H1 (cell line): ENCODE results near the gene JMJD7. TPM values are rescaled to one million over a fixed set of nuclear protein-coding genes. Genes with fewer than 3 reads are reported as not detected.

ENCODE experiments used
- CTCF ChIA-PET: fragments of 300-600 bp; sonication (Branson Sonifier 250); formaldehyde crosslinking; loops from one replicate; lab custom pipeline; 2021; ENCODE audit not compliant: partially characterized antibody; lab: Charles Lee
- POLR2A ChIA-PET: fragments of 300-600 bp; sonication (Branson Sonifier 250); formaldehyde crosslinking; loops from one replicate; lab custom pipeline; 2021; ENCODE audit warnings: inconsistent platforms; ENCODE audit not compliant: partially characterized antibody; lab: Charles Lee
- DNase-seq, 2 experiments: peaks; one replicate each; pipeline versions ENCODE4 v3.0.0 to v3.0.0-alpha.2; 2010 to 2022; ENCODE audit warnings: low spot score in 2 of 2, low read depth in 1 of 2, mixed read lengths in 1 of 2
- FAIRE-seq: peaks from 2 replicates; lab custom pipeline; 2011; peaks lifted over from hg19 to GRCh38; lab: Jason Lieb, UNC
- H2AFZ ChIP-seq: 2 replicates; pipeline ENCODE4 v1.8.1; 2012; ENCODE audit warnings: low read length, inconsistent platforms
- H2AK5ac ChIP-seq: 2 replicates; pipeline ENCODE4 v1.6.1; 2013; ENCODE audit warnings: low read depth, low read length
- H2BK120ac ChIP-seq: replicated peaks from 2 replicates; pipeline ENCODE3; 2013; ENCODE audit warnings: low read depth, low read length, inconsistent platforms
- H2BK12ac ChIP-seq: 2 replicates; pipeline ENCODE4 v1.6.1; 2013; ENCODE audit warnings: low read depth, low read length
- H2BK15ac ChIP-seq: 2 replicates; pipeline ENCODE4 v1.6.1; 2013; ENCODE audit warnings: low read length
- H2BK20ac ChIP-seq: 2 replicates; pipeline ENCODE4 v1.6.1; 2013; ENCODE audit warnings: low read length
- H2BK5ac ChIP-seq: 2 replicates; pipeline ENCODE4 v1.6.1; 2013; ENCODE audit warnings: low read depth, low read length
- H3K14ac ChIP-seq: 2 replicates; pipeline ENCODE4 v1.6.1; 2013; ENCODE audit warnings: inconsistent platforms; ENCODE audit not compliant: insufficient read length
- H3K18ac ChIP-seq: 2 replicates; pipeline ENCODE4 v1.6.1; 2013; ENCODE audit warnings: low read length; ENCODE audit errors: extremely low read depth
- H3K23ac ChIP-seq: 2 replicates; pipeline ENCODE4 v1.6.1; 2013; ENCODE audit warnings: inconsistent platforms; ENCODE audit not compliant: insufficient read length
- H3K23me2 ChIP-seq: 2 replicates; pipeline ENCODE4 v1.6.1; 2013; ENCODE audit warnings: low read depth, low read length
- H3K27ac ChIP-seq: 2 replicates; pipeline ENCODE4 v1.6.1; 2011; ENCODE audit warnings: low read depth, low read length, inconsistent platforms
- H3K27me3 ChIP-seq, 4 experiments: replicated peaks in 1 of 4; 1 replicate in 1 of 4; 2 replicates in 3 of 4; pipeline versions ENCODE4 v1.6.1 to v1.8.1; 2011 to 2013; ENCODE audit warnings: low read length in 3 of 4, mild to moderate bottlenecking in 3 of 4, inconsistent platforms in 2 of 4, mixed read lengths in 2 of 4, moderate library complexity in 1 of 4; ENCODE audit not compliant: control insufficient read depth in 3 of 4, insufficient read depth in 3 of 4; ENCODE audit errors: extremely low read depth in 1 of 4
- H3K36me3 ChIP-seq, 4 experiments: 2 replicates each; pipeline versions ENCODE4 v1.6.1 to v1.8.1; 2011 to 2013; ENCODE audit warnings: mild to moderate bottlenecking in 4 of 4, low read length in 3 of 4, moderate library complexity in 2 of 4, control low read depth in 1 of 4, inconsistent platforms in 1 of 4; ENCODE audit not compliant: insufficient read depth in 4 of 4, control insufficient read depth in 2 of 4
- H3K4ac ChIP-seq: replicated peaks from 2 replicates; pipeline ENCODE3; 2013; ENCODE audit warnings: low read length, low read depth, mixed read lengths, inconsistent platforms; ENCODE audit not compliant: insufficient read length
- H3K4me1 ChIP-seq, 4 experiments: replicated peaks in 1 of 4; 1 replicate in 1 of 4; 2 replicates in 3 of 4; pipeline versions ENCODE4 v1.6.1 to v1.8.1; 2011 to 2013; ENCODE audit warnings: low read length in 3 of 4, inconsistent platforms in 2 of 4, mixed read lengths in 1 of 4; ENCODE audit not compliant: insufficient read depth in 4 of 4, control insufficient read depth in 3 of 4
- H3K4me2 ChIP-seq, 2 experiments: 2 replicates each; pipeline versions ENCODE4 v1.6.1 to v1.8.1; 2011 to 2013; ENCODE audit warnings: low read depth in 2 of 2, low read length in 2 of 2, control low read depth in 1 of 2, inconsistent platforms in 1 of 2, mild to moderate bottlenecking in 1 of 2; ENCODE audit not compliant: insufficient read depth in 1 of 2
- H3K4me3 ChIP-seq, 4 experiments: fragments of 200-600, 300-600 bp in 1 of 4; sonication (generic), shearing (Covaris generic), sonication (Bioruptor Twin) in 1 of 4; 2 replicates each; pipeline versions ENCODE4 v1.5.1 to v1.8.1; 2011 to 2016; ENCODE audit warnings: low read length in 4 of 4, low read depth in 3 of 4, control low read depth in 2 of 4, inconsistent platforms in 2 of 4, mild to moderate bottlenecking in 2 of 4, mixed read lengths in 1 of 4, moderate library complexity in 1 of 4; ENCODE audit not compliant: insufficient read depth in 2 of 4; ENCODE audit errors: extremely low read depth in 1 of 4
- H3K56ac ChIP-seq: replicated peaks from 2 replicates; pipeline ENCODE3; 2013; ENCODE audit warnings: low read depth, mild to moderate bottlenecking, mixed read lengths, low read length, inconsistent platforms; ENCODE audit not compliant: insufficient read length
- H3K79me1 ChIP-seq: 2 replicates; pipeline ENCODE4 v1.6.1; 2013; ENCODE audit warnings: low read depth, low read length, control low read depth
- H3K79me2 ChIP-seq, 2 experiments: 2 replicates each; pipeline versions ENCODE4 v1.6.1 to v1.8.1; 2012 to 2013; ENCODE audit warnings: low read length in 2 of 2, mild to moderate bottlenecking in 2 of 2, inconsistent platforms in 1 of 2; ENCODE audit not compliant: insufficient read depth in 2 of 2, control insufficient read depth in 1 of 2
- H3K9ac ChIP-seq, 4 experiments: replicated peaks in 1 of 4; 1 replicate in 1 of 4; 2 replicates in 3 of 4; pipeline versions ENCODE4 v1.6.1 to v1.8.1; 2011 to 2013; ENCODE audit warnings: low read depth in 3 of 4, low read length in 3 of 4, control low read depth in 2 of 4, mild to moderate bottlenecking in 2 of 4, moderate library complexity in 2 of 4, inconsistent platforms in 1 of 4; ENCODE audit errors: extremely low read depth in 1 of 4
- H3K9me3 ChIP-seq, 2 experiments: 2 replicates each; pipeline versions ENCODE4 v1.6.1 to v1.8.1; 2012 to 2013; ENCODE audit warnings: mild to moderate bottlenecking in 2 of 2, moderate library complexity in 2 of 2, control low read depth in 1 of 2, inconsistent platforms in 1 of 2, low read depth in 1 of 2, low read length in 1 of 2, mixed read lengths in 1 of 2; ENCODE audit not compliant: insufficient read depth in 2 of 2
- H4K20me1 ChIP-seq, 2 experiments: replicated peaks in 1 of 2; 2 replicates each; pipeline versions ENCODE3 to v1.8.1; 2011 to 2013; ENCODE audit warnings: inconsistent platforms in 2 of 2, low read length in 2 of 2, mild to moderate bottlenecking in 1 of 2; ENCODE audit not compliant: insufficient read depth in 2 of 2, control insufficient read depth in 1 of 2
- H4K5ac ChIP-seq: 2 replicates; pipeline ENCODE4 v1.6.1; 2013; ENCODE audit warnings: low read length, low read depth, mixed read lengths, inconsistent platforms; ENCODE audit not compliant: insufficient read length
- H4K8ac ChIP-seq: 2 replicates; pipeline ENCODE4 v1.8.0; 2013; ENCODE audit warnings: mild to moderate bottlenecking, moderate library complexity, low read length, inconsistent platforms; ENCODE audit not compliant: insufficient read depth; ENCODE audit errors: extremely low read depth
- H4K91ac ChIP-seq: replicated peaks from 2 replicates; pipeline ENCODE3; 2013; ENCODE audit warnings: low read length, mixed read lengths, inconsistent platforms; ENCODE audit not compliant: insufficient read length
- CBX5 ChIP-seq: fragments of 300-800, 300-1000 bp; sonication (generic); IDR thresholded peaks from 2 replicates; pipeline ENCODE4 v1.7.1; 2016; ENCODE audit warnings: antibody characterized with exemption, low read length, low read depth
- E2F6 ChIP-seq: IDR thresholded peaks from 2 replicates; pipeline ENCODE4 v1.6.1; 2012; ENCODE audit warnings: inconsistent platforms
- EGR1 ChIP-seq: IDR thresholded peaks from 2 replicates; pipeline ENCODE4 v1.6.1; 2011; ENCODE audit warnings: low read depth, low read length, borderline replicate concordance
- EP300 ChIP-seq, 2 experiments: IDR thresholded peaks; 1 replicate in 1 of 2; 2 replicates in 1 of 2; pipeline ENCODE4 v1.6.1; 2011 to 2012; ENCODE audit warnings: low read depth in 2 of 2, low read length in 2 of 2, mild to moderate bottlenecking in 2 of 2, borderline replicate concordance in 1 of 2, inconsistent platforms in 1 of 2, moderate library complexity in 1 of 2
- FOSL1 ChIP-seq: IDR thresholded peaks from 2 replicates; pipeline ENCODE4 v1.6.1; 2011; ENCODE audit warnings: mild to moderate bottlenecking, low read depth, low read length, moderate library complexity; ENCODE audit not compliant: insufficient read depth
- GABPA ChIP-seq: IDR thresholded peaks from 2 replicates; pipeline ENCODE4 v1.6.1; 2011; ENCODE audit warnings: mild to moderate bottlenecking, low read length, moderate library complexity, borderline replicate concordance; ENCODE audit not compliant: insufficient read depth
- HDAC6 ChIP-seq: IDR thresholded peaks from one replicate; pipeline ENCODE4 v1.7.1; 2012; ENCODE audit warnings: low read depth, mild to moderate bottlenecking, inconsistent platforms, low read length, moderate library complexity
- KDM4A ChIP-seq: IDR thresholded peaks from one replicate; pipeline ENCODE4 v1.7.1; 2012; ENCODE audit warnings: low read depth, mild to moderate bottlenecking, moderate library complexity, low read length, inconsistent platforms; ENCODE audit not compliant: severe bottlenecking
- PHF8 ChIP-seq: fragments of 200-600 bp; sonication (generic); conservative IDR thresholded peaks from 2 replicates; pipeline ENCODE4 v1.7.1; 2012; ENCODE audit warnings: low read depth, mild to moderate bottlenecking, inconsistent platforms, low read length, moderate library complexity
- RXRA ChIP-seq: IDR thresholded peaks from 2 replicates; pipeline ENCODE4 v1.6.1; 2011; ENCODE audit warnings: low read depth, mild to moderate bottlenecking, low read length, moderate library complexity; ENCODE audit not compliant: insufficient read depth
- SP1 ChIP-seq: IDR thresholded peaks from 2 replicates; pipeline ENCODE4 v1.6.1; 2011; ENCODE audit warnings: low read depth, low read length
- WGBS, 2 experiments: shearing (Covaris generic) in 1 of 2; methylation state at CpG; one replicate each; pipeline versions ENCODE4 v1.1.6 to v1.1.7; 2013 to 2015; ENCODE audit warnings: low lambda C conversion rate in 2 of 2, mixed read lengths in 2 of 2, inconsistent platforms in 1 of 2, low coverage in 1 of 2, missing lambda C conversion rate in 1 of 2; ENCODE audit not compliant: insufficient replicate concordance in 2 of 2, insufficient coverage in 1 of 2, insufficient read length in 1 of 2; ENCODE audit errors: extremely low coverage in 1 of 2, missing lambda C conversion rate in 1 of 2; 5-methylcytosine and 5-hydroxymethylcytosine counted together
- polyA plus RNA-seq, 7 experiments: library from polyadenylated mRNA; depleted of rRNA in 3 of 7; stranded (reverse) in 5 of 7; unstranded in 2 of 7; fragments of >200 nt in 5 of 7; fragments of 200-250 nt in 2 of 7; gene quantifications; 1 replicate in 5 of 7; 2 replicates in 1 of 7; 4 replicates in 1 of 7; pipeline versions ENCODE4 v1.2.1 to v1.2.3, GENCODE V29; 2011 to 2013; ENCODE audit warnings: missing spikeins in 2 of 7, mixed read lengths in 2 of 7
- total RNA-seq: library from RNA; stranded (reverse); fragmentation: NEBNext Ultra II Directional; extraction: Animal tissue kit (Norgen Biotek cat#: 25700); gene quantifications from 2 replicates; pipeline ENCODE4 v1.2.1, GENCODE V29; 2021

JMJD7 gene
- total and polyA plus RNA-seq, 2 of the 8 experiments (the other 6 are each of a cell fraction or from before 2014, with no cell fraction given) = 15.0 to 20.0 TPM

GRCh38 chr15:41861736-41862356 is 34.0 kb downstream of the JMJD7 start:
- Histone ChIP-seq H2AFZ (no peak overlapping the region), H3K23me2 (no peaks in the 10 kb centered on the region), H2BK12ac (no peak overlapping the region), H3K79me2 (no peaks in the 10 kb centered on the region), H3K36me3 (no peaks in the 10 kb centered on the region), H3K23ac (no peak overlapping the region), H3K4me3 (no peak overlapping the region), H4K5ac (no peak overlapping the region), H3K4me2 (no peak overlapping the region), H2AK5ac (no peak overlapping the region), H2BK120ac (no peak overlapping the region), H2BK5ac (peak overlapping the region; percentile 24; the same call in 1 of the 2 replicates), H3K18ac (no peak overlapping the region), H4K20me1 (no peaks in the 10 kb centered on the region), H3K9ac (no peak overlapping the region), H3K14ac (no peak overlapping the region), H2BK20ac (no peak overlapping the region), H4K8ac (peak overlapping the region; percentile 73; the same call in 1 of the 2 replicates), H3K56ac (no peak overlapping the region), H3K27ac (no peak overlapping the region), H3K9me3 (no peaks in the 10 kb centered on the region), H3K79me1 (no peaks in the 10 kb centered on the region), H2BK15ac (0 out of 2 replicates have a peak overlapping the region, but pooled peaks have one; percentile 72), H3K4me1 (peaks cover 0 to 8% (median 2%) of the 10 kb centered on the region in 4 experiments; a peak in 3 of 7 replicates), H4K91ac (no peak overlapping the region), H3K4ac (no peak overlapping the region), H3K27me3 (no peaks in the 10 kb centered on the region; a peak in 2 of 7 replicates)
- CTCF ChIA-PET = interaction anchor here (0.7 to 5.5 kb wide), 15 partner anchors 9 to 204 kb away, joined by 3 to 49 read pairs (median 4); partner anchors contain the start of gene MAPKBP1
- WGBS, 2 experiments = 90% methylated on average over 17 of the region's 18 CpGs; no CpG with 5 or more reads in 1 of the 2 experiments
- no peak for DNase-seq
- POLR2A ChIA-PET = interaction anchor here (1.3 to 3.6 kb wide), 4 partner anchors 10 to 20 kb away, joined by 5 to 22 read pairs (median 8); no protein-coding TSS in a partner anchor
- FAIRE-seq = no peak
- no peak for TF ChIP-seq CBX5
- TF ChIP-seq RXRA = no peak
- no peak for TF ChIP-seq E2F6
- TF ChIP-seq EP300 (IDR thresholded peaks at IDR 0.05; ENCODE audit: borderline replicate concordance in 1 of 2, low read depth in 2 of 2, low read length in 2 of 2) = no peak
- no peak for TF ChIP-seq SP1
- TF ChIP-seq PHF8 = no peak
- TF ChIP-seq KDM4A = no peak
- no peak for TF ChIP-seq GABPA
- no peak for TF ChIP-seq HDAC6
- TF ChIP-seq FOSL1 = no peak
- no peak for TF ChIP-seq EGR1
